Measurements from ENCODE around the gene CRB2.

- TF ChIP-seq CTCF (IDR thresholded peaks at IDR 0.05) (peak in 3 of 6 experiments; percentile 19 to 41 (median 21)), POLR2A (IDR thresholded peaks at IDR 0.05) (no peak)
Observed at GRCh38 chr9:123399803-123400378, 43.9 kb downstream of the CRB2 start.
